HL-60/S4 (cell line): ENCODE data around the gene RANBP9.

ENCODE experiments used
- in situ Hi-C: fragments of 300-500 bp; cut with MboI; formaldehyde crosslinking; loops from 2 replicates; pipeline ENCODE4 v1.14.3; 2022; ENCODE audit warnings: low sequenced_read_pairs

Gene RANBP9

DNA sequence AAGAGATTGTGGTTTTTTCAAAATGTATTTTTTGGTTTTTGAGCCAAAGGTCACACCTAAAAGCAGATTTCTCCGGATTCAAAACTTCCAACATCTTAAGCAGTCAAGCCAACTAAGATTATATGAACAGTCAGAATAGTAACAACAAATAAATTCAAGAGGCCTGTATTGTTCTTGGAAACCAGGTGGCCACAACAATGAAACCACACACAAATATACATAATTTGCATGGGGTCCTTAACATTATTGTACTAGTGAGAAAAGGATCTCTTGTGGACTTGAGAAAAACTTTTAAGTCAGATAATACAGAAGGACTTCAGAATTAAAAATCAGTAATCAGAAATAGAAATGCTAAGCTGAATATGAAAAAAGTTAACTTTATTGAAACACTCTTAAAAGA, 55.9 kb downstream of the RANBP9 start:
- in situ Hi-C loops = no loop called here

DNA sequence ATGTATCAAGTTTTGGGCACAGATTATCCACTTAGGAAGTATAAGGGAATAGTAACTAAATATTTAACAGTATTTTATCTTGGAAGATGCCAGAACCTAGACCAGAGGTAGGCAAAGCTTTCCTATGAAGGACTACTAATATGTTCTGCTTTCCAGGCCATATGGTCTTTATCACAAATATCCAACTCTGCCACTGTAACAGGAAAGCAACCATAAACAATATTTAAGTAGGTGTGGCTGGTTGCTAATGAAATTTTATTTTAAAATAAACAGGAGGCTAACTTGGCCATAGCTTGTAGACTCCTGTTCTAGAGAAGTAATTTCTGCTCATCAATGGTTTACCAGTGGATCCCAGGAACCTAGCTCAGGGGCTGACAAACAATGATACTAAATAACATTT, 57.1 kb downstream of the RANBP9 start:
- in situ Hi-C loops = no loop called here

DNA sequence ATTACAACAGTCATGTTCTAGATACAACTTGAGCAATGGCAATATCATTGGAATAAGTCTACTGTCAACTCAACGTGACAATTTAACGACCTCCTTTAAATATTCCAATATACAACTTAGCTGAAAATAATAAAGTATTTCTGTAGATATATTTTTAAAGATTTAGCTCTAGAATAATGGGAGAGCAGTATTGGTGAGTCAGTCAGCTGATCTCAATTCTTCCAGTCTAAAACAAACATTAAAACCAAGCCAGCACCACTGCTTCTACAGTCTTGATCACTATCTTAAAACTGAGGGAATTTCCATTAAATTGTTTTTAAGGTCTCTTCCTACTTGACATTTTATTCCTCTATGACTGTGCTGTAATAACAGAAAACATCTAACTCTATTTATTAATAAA, 58.3 kb downstream of the RANBP9 start:
- in situ Hi-C loops = no loop called here

GRCh38 chr6:13649393-13649792, 62.2 kb downstream of the RANBP9 start:
- in situ Hi-C loops = no loop called here

DNA sequence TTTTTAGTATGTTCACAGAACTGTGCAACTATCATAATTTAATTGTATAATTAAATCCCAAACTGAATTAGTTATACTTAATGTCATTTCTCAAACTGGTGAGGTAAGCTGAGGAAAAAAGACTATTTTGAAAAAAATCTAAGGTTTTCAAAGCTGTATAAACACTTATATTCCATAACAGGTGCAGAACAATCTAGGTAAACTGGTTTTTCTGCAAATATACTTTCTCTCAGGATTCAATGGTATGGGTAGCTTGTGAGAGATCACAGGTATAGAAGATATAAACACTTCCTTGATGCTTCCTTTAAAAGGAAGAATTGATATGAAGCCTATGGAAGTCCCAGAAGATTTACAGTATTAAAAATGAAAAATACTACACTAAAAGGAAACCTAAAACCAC, 62.8 kb downstream of the RANBP9 start:
- in situ Hi-C loops = no loop called here

GRCh38 chr6:13643125-13643524, 68.5 kb downstream of the RANBP9 start:
- in situ Hi-C loops = no loop called here

GRCh38 chr6:13641315-13641714, 70.3 kb downstream of the RANBP9 start:
- in situ Hi-C loops = no loop called here

DNA sequence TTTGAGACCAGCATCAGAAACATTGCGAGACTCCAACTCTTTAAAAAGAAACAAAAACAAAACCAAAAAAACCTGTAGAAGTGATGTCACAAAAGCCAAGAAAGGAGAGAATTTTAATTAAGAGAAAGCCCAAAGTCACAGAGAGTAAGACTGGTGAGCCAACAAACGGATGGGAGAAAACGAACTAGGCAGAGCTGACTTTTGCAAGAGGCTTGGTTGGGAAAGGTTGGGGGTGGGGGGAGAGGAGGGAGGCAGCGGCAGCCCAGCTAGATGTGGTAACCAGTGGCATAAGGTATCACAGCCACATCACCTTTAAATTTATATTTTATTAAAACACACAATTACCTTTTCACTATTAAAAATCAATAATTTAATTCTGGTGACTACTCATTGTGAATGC, 73.0 kb downstream of the RANBP9 start:
- in situ Hi-C loops = no loop called here

GRCh38 chr6:13638014-13638413, 73.6 kb downstream of the RANBP9 start:
- in situ Hi-C loops = no loop called here

DNA sequence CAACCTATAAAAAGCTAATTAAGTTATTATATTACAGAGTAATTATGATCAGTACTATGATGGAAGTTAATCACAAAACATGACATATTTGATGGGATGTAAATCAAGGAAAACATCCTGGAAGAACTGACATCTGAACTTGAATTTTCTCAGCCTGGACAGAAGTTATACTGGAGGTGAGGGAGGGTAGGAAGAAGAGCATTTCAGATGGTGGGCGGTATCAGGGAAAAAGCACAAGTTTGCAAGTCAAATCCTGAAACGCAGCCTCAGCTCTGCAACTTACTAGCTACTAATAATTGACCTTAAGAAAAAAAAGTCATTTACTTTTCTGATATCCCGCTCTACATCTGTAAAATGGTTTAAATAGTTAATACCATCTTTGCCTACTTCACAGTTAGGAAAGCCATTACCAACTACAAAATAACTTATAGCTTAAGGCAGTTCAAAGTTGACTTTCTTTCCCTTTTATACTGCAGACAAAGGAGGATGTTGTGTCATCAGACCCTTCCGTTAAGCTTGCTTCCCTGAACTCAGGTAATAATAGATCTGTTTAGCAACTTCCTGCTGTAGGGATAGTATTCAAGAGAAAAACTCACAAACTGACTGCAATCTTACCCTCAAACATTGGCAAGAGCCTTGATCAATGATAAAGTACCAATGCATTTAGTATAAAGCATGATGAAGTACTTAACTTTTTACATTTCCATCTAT, 75.5 kb downstream of the RANBP9 start:
- in situ Hi-C loops = no loop called here

- in situ Hi-C loops = no loop called here
These were observed 78.3 kb downstream of the RANBP9 start for GRCh38 chr6:13633343-13633742.

GRCh38 chr6:13630499-13630898, 81.1 kb downstream of the RANBP9 start:
- in situ Hi-C loops = no loop called here

DNA sequence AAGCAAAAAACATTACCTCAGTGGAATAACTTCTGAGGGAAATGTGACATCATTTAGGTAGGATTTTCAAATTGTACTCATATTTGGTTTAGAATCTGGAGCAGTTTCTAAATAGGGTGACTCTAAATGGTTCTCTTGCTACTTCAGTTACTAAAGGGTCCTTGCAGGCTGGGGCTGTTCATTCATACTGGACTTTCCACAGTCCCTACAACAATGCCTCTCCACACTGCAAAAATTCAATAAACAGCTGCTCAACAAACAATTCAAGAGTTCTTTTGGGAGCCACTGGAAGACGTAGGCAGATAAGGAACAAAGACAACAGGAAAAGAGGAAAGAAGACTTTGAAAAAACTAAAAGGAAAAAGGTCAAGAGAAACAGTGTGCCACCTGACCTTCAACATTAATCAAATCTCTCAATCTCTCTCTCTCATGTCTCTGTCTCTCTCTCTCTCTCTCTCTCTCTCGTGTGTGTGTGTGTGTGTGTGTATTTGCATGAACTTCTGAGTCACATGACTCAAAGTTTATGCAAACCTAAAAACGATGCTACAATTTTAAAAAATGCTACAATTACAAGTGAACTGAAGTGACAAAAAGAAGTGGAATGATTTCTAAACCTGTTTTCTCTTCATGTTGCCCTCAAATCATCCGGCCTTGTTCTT, 82.0 kb downstream of the RANBP9 start:
- in situ Hi-C loops = no loop called here

GRCh38 chr6:13624871-13625288, 86.8 kb downstream of the RANBP9 start:
- in situ Hi-C loops = loop anchor here (25.0 kb wide), 1 partner anchor 437 kb away; no protein-coding TSS in a partner anchor

GRCh38 chr6:13617066-13617465, 94.6 kb downstream of the RANBP9 start:
- in situ Hi-C loops = loop anchor here (25.0 kb wide), 1 partner anchor 445 kb away; no protein-coding TSS in a partner anchor

GRCh38 chr6:13615792-13616120, 95.9 kb downstream of the RANBP9 start:
- in situ Hi-C loops = loop anchor here (25.0 kb wide), 1 partner anchor 447 kb away; no protein-coding TSS in a partner anchor

GRCh38 chr6:13614926-13615791, 96.5 kb downstream of the RANBP9 start, which contains the start of gene NOL7:
Gene NOL7, plus strand, starts transcription at chr6:13615335. Its CDS starts 24 bp downstream, at chr6:13615359.
- in situ Hi-C loops = loop anchor here (25.0 kb wide), 1 partner anchor 447 kb away; no protein-coding TSS in a partner anchor

DNA sequence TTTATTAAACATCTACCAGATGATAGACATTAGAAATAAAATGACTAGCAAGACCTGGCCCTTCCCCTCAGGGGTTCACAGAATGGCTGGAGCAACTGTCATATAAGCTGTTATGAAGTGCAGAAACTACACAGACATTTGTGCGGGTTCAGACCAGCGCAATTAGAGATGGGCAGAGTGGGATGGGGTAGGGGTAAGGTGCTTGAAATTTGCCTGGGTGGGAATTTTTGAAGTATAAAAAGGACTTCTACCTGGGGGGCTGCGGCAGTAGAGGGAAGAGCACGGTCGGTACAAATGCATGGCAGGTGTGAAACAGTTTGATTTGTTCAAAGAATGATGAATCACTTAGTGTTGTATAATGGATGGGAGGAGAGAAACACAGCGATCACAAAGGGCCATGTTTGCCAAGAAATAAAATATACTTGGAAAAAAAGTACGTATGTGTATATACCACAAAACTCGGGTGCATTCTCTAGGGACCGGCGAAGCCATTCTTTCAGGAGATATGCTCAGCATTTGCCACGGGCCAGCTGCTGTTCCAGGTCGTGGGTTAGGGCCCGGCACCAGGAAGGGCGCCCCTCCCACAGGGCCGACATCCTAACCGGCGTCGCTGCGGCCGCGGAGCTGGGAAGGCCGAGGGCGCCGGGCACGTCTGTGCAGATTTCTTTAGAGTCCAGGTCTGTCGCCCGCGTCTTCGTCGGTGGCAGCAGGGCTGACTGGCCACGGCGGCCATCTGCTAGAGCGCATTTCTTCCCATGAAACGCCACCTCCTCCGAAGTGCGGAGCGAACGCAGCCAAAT, 97.3 kb downstream of the RANBP9 start:
- in situ Hi-C loops = loop anchor here (25.0 kb wide), 1 partner anchor 448 kb away; no protein-coding TSS in a partner anchor

DNA sequence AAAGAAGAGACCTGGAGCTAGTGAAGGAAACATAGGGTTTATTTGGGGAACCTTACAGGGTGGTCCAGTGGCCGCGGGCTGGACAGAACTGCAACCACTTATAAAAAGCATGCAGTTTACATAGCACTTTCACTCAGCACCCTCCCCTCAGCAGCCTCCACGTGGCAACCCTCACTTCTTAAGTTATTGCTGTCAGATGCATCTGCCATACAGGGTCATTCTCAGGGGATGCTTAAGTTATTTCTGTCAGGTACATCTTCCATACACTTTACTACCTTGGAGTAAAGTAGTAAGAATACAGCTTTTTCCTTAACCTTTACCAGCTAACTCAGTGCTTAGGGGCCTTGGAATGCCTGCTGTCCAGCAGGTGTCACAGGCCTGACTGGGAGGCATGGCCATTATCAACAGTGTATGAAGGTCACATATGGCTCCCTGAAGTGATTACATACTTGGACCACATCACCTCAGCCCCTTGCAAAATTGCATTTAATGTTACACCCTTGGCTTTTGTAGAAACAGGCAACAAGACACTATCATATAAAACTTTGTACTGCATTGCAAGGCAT, 98.5 kb downstream of the RANBP9 start:
- in situ Hi-C loops = loop anchor here (25.0 kb wide), 1 partner anchor 449 kb away; no protein-coding TSS in a partner anchor

DNA sequence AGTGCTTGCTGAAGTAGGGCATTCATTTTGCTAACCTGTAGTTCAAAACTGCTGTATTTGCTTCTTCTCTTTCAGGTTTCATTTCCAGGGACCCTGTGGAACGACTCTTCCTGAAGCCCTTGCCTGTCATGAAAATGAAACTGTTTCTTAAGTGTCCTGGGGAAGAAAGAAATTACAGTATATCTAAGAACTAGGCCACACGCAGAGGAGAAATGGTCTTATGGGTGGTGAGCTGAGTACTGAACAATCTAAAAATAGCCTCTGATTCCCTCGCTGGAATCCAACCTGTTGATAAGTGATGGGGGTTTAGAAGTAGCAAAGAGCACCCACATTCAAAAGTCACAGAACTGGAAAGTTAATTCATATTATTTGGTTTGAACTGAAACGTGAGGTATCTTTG, 99.9 kb downstream of the RANBP9 start:
- in situ Hi-C loops = loop anchor here (25.0 kb wide), 1 partner anchor 451 kb away; no protein-coding TSS in a partner anchor
